Ishikawa (cell line): Measurements from ENCODE around the gene ZNF865.

ENCODE experiments used
- CEBPB ChIP-seq: IDR thresholded peaks from 2 replicates; pipeline ENCODE4 v1.6.1; 2012
- CREB1 ChIP-seq: IDR thresholded peaks from 2 replicates; pipeline ENCODE4 v1.6.1; 2012; ENCODE audit warnings: low read depth
- EGR1 ChIP-seq: IDR thresholded peaks from 2 replicates; pipeline ENCODE4 v1.6.1; 2012
- EP300 ChIP-seq: IDR thresholded peaks from 2 replicates; pipeline ENCODE4 v1.6.1; 2012; ENCODE audit warnings: borderline replicate concordance
- FOXM1 ChIP-seq: IDR thresholded peaks from 2 replicates; pipeline ENCODE4 v1.6.1; 2012; ENCODE audit warnings: low read depth, borderline replicate concordance
- MAX ChIP-seq: IDR thresholded peaks from 2 replicates; pipeline ENCODE4 v1.6.1; 2012
- NFIC ChIP-seq: IDR thresholded peaks from 2 replicates; pipeline ENCODE4 v1.6.1; 2012
- RAD21 ChIP-seq: IDR thresholded peaks from 2 replicates; pipeline ENCODE4 v1.6.1; 2012; ENCODE audit warnings: low read depth
- REST ChIP-seq: IDR thresholded peaks from 2 replicates; pipeline ENCODE4 v1.6.1; 2012; ENCODE audit warnings: low read depth, mild to moderate bottlenecking
- TAF1 ChIP-seq: IDR thresholded peaks from 2 replicates; pipeline ENCODE4 v1.6.1; 2012; ENCODE audit warnings: low read depth, mild to moderate bottlenecking
- TCF12 ChIP-seq: IDR thresholded peaks from 2 replicates; pipeline ENCODE4 v1.6.1; 2012; ENCODE audit warnings: low read depth
- TEAD4 ChIP-seq: IDR thresholded peaks from 2 replicates; pipeline ENCODE4 v1.6.1; 2012
- YY1 ChIP-seq: IDR thresholded peaks from 2 replicates; pipeline ENCODE4 v1.6.1; 2012; ENCODE audit warnings: low read depth
- ZBTB7A ChIP-seq: IDR thresholded peaks from 2 replicates; pipeline ENCODE4 v1.6.1; 2012; ENCODE audit warnings: low read depth
- TF ChIP-seq, protein P1 (sequence below): IDR thresholded peaks from 2 replicates; pipeline ENCODE4 v1.6.1; 2012

The ZNF865 gene

DNA sequence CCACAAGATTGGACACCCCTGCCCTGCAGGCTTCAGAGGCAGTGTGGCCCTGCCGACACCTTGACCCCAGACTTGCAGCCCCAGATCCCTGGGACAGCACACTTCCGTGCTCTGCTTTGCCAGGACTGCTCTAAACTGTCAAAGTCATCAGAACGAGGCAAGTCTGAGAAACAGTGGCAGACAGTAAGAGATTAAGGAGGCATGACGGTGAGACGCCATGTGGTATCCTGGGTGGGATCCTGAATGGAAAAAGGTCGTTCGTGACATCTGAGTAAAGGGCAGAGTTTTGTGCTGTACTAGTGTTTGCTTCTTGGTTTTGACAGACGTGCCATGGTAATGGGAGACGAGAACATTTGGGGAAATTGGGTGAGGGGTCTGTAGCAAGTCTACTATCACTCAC lies 38.6 kb upstream of the ZNF865 start:
- TF ChIP-seq FOXM1 (no peak), TEAD4 (no peak), TAF1 (no peak), ZBTB7A (no peak), CREB1 (no peak)

DNA sequence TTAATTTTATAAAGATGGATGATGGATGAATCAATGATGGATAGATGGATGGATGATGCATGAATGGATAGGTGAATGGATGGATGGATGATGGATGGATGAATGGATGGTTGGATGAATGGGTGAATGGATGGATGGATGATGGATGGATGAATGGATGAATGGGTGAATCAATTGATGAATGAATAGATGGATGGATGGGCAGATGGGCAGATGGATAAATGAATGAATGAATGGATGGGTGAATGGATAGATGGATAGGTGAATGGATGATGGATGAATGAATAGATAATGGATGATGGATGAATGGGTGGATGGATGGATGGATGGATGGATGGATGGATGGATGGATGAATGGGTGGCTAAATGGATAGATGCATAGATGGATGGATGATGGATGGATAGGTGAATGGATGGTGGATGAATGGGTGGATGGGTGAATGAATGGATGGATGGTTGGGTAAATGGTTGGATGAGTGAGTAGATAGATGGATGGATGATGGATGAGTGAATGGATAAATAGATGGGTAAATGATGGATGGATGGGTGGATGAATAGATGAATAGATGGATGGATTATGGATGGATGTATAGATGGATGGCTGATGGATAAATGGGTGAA lies 37.6 kb upstream of the ZNF865 start:
- TF ChIP-seq YY1 (no peak), MAX (no peak), TEAD4 (no peak), EGR1 (no peak), TCF12 (no peak)

- TF ChIP-seq YY1 (no peak), CREB1 (no peak), ZBTB7A (no peak), REST (no peak), RAD21 (no peak), EGR1 (no peak), EP300 (no peak), CEBPB (no peak), MAX (no peak), TEAD4 (no peak), TCF12 (no peak), TAF1 (no peak)
- TF ChIP-seq, protein P1, sequence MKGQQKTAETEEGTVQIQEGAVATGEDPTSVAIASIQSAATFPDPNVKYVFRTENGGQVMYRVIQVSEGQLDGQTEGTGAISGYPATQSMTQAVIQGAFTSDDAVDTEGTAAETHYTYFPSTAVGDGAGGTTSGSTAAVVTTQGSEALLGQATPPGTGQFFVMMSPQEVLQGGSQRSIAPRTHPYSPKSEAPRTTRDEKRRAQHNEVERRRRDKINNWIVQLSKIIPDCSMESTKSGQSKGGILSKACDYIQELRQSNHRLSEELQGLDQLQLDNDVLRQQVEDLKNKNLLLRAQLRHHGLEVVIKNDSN, result no peak
These were observed 28.7 kb upstream of the ZNF865 start for GRCh38 chr19:55576746-55577145.

- TF ChIP-seq EGR1, result no peak
- no peak for TF ChIP-seq CREB1
- no peak for TF ChIP-seq RAD21
- TF ChIP-seq NFIC, result no peak
- TF ChIP-seq, protein P1, result no peak
- TF ChIP-seq CEBPB, result no peak
- no peak for TF ChIP-seq EP300
- no peak for TF ChIP-seq TAF1
- no peak for TF ChIP-seq YY1
- no peak for TF ChIP-seq MAX
- no peak for TF ChIP-seq ZBTB7A
- no peak for TF ChIP-seq FOXM1
- no peak for TF ChIP-seq TCF12
- TF ChIP-seq TEAD4, result no peak
- no peak for TF ChIP-seq REST
These were observed 27.3 kb upstream of the ZNF865 start for GRCh38 chr19:55578031-55578760.

DNA sequence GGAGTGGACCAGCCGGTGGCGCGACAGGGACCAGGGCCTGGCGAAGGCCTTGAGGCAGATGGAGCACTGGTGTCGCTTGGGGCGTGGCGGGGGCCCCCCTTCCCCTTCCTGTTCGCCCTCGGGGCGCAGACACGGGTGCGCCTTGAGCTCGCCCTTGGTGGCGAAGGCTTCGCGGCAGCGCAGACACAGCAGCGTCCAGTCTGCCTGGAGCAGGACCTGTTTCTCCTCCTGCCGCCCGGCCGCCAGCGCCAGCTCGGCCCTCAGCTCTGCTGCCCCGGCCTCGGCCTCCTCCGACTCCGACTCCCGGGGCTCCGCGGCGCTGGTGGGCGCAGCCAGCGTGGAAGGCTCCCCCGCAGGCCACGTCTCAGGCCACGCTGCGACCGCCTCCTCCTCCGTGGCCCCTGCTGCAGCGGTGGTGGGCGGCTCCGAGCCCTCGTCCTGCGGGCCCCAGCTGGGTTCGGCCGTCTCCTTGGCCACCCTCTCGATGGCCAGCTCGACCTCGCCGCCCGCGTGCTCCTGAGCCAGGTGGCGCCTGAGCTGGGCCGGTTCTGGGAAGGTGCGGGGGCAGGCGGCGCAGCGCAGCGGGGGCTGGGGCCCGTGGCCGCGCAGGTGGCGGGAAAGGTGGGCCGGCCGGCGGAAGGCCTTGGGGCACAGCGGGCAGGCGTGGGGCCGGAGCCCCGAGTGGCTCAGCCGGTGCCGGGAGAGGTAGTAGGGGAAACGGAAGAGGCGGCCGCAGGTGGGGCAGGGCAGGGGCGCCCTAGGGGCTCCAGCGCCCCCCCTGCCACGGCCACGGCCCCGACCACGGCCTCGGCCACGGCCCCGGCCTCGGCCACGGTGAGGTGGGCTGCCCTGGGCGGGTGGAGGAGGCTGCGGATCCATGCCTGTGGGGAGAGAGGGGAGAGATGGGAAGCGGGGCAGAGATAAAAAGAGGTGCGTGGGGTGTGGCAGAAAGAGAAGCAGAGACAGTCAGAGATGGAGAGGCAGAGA lies 26.4 kb upstream of the ZNF865 start:
- TF ChIP-seq CEBPB (no peak), EP300 (no peak), RAD21 (no peak), TAF1 (no peak), FOXM1 (no peak), TEAD4 (no peak), EGR1 (no peak), MAX (no peak), TCF12 (no peak), ZBTB7A (no peak), NFIC (no peak), REST (no peak), CREB1 (no peak), YY1 (no peak)
- TF ChIP-seq, protein P1, result no peak
